GM18867 (cell line): ENCODE results near the gene ENPP1.
"Not testable (repeated sequence)": the region's sequence is repeated elsewhere in the genome, so short reads cannot be mapped to it uniquely, and the experiment has no call there.

Experiments
- ATAC-seq: cut with Tn5 transposase; IDR thresholded peaks from one replicate; pipeline ENCODE4 v1.9.1; 2021; ENCODE audit warnings: mild to moderate bottlenecking, moderate library complexity; ENCODE audit not compliant: unreplicated experiment

The ENPP1 gene

DNA sequence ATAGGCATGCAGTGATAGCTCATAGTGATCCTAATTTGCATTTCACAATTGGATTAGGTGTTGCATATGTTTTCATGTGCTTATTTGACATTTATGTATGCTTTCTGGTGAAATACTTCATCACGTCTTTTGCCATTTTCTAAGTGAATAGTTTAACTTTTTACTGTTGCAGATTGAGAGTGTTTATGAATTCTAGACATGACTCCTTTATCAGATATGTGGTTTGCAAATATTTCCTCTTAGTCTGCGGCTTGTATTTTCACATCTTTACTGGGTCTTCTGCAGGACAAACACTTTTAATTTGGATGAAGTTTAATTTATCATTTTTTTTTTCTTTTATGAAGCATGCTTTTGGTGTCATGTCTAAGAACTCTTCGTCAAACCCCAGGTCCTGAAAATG lies 104.1 kb downstream of the ENPP1 start:
- no peak for ATAC-seq

DNA sequence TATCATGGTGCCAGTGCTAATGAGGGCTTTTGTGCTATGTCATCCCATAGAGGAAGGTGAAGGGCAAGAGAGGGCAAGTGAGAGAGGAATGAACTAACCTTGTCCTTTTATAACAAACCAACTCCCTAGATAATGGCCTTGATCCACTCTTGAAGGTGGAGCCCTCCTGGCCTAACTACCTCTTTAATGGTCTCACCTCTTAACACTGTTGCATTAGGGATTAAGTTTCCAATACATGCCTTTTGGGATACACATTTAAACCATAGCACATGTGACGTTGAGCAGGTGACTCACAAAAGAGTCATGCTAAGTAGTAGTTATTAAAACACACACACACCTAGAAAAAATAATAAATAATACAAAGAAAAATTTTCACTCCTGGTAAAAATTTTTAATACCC lies 106.4 kb downstream of the ENPP1 start:
- no peak for ATAC-seq

DNA sequence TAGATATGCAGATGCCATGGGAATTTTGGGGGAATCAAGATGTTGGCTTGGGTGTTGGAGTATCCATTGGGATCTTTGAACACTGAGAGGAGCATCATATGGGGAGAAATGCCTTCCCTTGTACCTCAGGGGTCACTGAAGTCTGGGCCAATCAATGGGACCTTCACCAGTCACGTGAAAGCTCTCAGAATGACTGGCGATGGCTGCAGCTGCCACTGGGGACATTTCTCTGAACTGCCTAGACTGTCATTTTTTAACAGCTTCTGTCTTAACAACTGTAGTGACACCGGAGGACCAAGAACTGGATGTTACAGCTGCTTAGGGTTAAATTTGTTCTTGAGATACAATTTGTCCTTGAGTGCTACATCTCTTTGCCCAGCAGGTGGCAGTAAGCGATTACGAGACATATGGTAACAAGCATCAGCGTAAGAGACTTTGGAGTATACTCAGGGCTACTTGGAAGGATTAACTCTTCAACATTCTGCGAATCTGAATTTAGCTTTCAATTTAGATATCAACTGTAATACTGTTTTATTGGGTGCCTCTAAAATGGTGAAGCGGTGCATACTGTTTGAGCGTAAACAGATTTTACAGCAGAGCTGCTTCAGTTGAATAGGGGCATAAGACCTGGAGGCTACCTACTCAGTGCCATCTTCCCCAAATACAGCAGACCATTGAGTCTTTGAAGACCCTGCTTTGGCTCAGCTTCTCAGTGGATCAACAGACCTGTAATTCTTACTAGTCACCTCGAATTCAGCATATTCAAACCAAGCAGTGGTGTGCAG lies 107.3 kb downstream of the ENPP1 start:
- ATAC-seq, result peak; percentile 92

- not testable (repeated sequence) for ATAC-seq
Observed at GRCh38 chr6:131916091-131916796, 108.4 kb downstream of the ENPP1 start.

GRCh38 chr6:131916847-131917246 lies 109.0 kb downstream of the ENPP1 start:
- ATAC-seq, result no peak

DNA sequence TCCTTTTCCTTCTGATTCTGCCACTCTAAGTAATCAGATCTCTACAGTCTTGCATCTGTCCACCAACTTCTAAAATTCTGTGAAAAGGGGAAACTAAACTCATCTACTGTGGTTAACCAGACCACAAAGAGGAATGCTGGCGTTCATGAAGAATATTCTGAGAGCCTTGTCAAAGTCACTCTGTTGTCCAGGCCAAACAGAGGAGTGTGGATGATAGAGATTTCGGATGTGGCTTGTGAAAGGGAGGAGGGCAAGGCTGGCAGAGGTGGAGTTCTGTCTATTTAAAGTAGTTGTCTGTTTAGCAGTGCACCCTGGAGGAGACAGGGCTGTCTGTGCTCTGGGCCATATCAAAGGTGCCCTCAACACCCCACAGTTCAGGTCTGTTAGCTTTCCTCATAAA lies 109.5 kb downstream of the ENPP1 start:
- no peak for ATAC-seq

- no peak for ATAC-seq
Observed at GRCh38 chr6:131917763-131918649, 110.2 kb downstream of the ENPP1 start.

DNA sequence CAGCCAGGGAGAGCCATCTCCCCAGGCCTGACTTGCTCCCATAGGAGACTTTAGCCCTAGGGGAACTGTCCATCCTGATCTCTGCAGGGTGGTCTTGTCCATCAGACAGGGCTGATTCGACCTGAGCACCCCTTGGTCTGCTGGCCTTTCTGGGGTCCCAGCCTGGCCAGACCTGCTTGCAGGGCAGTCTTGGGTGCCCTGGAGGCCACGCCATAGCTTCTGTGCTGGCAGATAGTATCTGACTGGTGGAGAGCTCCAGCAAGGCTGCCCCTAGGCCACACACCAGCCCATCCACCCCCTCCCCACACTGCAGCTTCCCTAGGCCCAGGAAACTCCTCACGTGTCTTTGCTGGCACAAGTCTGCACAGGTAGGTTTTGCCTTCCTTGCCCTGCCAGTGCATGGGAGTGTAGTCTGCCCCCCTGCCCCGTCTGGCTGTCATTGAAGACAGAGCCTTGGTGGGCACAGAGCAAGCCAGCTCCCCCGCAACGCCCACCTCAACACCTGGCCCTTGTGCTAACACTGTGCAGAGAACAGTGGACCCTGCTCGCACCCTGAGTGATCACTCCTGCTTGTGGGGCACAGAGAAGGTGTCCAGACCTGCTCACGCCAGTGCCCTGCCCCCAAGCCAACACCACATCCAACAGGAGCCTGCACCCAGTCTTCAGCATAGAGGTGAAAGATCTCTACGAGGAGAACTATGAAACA lies 111.0 kb downstream of the ENPP1 start:
- ATAC-seq, result no peak

DNA sequence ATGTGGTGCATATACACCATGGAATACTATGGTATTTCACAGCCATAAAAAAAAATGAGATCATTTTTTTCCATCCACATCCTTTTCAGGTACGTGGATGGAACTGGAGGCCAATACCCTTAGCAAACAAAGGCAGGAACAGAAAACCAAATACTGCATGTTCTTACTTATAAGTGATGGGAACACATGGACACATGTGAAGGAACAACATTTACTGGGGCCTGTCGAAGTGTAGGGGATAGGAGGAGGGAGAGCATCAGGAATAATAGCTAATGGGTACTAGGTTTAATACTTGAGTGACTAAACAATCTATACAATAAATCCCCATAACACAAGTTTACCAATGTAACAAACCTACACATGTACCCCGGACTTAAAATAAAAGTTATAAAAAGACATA lies 112.8 kb downstream of the ENPP1 start:
- no peak for ATAC-seq

DNA sequence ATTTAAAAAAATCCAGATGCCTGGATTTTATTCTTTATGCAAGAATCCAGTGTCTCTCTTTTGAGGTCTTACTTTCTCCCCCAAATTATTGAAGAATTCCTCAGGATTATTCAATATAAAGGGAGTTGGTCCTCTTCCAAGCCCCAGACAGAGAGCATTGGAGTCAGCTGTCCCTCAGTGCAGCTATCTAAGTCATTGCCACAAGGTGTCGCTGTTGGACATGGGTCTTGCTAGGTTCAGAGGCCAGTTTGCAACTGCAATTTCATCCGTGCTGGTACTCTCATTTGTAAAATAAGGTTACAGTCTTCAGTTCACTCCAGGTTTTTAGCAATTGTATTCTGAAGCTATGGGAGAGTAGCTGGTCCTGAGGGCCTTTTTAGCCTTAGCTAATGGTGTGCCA lies 115.5 kb downstream of the ENPP1 start:
- peak; percentile 87 for ATAC-seq

GRCh38 chr6:131924881-131925474 lies 117.2 kb downstream of the ENPP1 start:
- no peak for ATAC-seq

GRCh38 chr6:131929264-131929663 lies 121.4 kb downstream of the ENPP1 start:
- no peak for ATAC-seq

GRCh38 chr6:131929976-131930375 lies 122.2 kb downstream of the ENPP1 start:
- no peak for ATAC-seq

GRCh38 chr6:131931063-131931750 lies 123.4 kb downstream of the ENPP1 start:
- no peak for ATAC-seq

DNA sequence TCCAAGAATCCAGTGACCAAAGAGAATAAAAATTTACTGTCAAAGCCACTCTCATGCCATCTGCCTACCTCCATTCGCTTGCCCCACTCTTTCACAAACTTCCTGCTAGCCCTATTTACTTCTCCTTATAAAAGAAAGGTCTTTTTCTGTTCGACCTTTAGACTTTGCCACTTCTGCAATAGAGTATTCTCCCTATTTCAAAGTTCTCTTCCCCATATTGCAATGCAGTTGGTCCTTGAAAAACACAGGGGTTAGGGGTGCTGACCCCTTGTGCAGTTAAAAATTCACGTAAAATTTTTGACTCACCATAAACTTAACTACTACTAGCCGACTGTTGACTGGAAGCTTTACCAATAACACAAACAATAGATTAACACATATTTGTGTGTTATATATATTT lies 128.3 kb downstream of the ENPP1 start:
- ATAC-seq, result no peak

- no peak for ATAC-seq
Observed at GRCh38 chr6:131937226-131937625, 129.4 kb downstream of the ENPP1 start.

DNA sequence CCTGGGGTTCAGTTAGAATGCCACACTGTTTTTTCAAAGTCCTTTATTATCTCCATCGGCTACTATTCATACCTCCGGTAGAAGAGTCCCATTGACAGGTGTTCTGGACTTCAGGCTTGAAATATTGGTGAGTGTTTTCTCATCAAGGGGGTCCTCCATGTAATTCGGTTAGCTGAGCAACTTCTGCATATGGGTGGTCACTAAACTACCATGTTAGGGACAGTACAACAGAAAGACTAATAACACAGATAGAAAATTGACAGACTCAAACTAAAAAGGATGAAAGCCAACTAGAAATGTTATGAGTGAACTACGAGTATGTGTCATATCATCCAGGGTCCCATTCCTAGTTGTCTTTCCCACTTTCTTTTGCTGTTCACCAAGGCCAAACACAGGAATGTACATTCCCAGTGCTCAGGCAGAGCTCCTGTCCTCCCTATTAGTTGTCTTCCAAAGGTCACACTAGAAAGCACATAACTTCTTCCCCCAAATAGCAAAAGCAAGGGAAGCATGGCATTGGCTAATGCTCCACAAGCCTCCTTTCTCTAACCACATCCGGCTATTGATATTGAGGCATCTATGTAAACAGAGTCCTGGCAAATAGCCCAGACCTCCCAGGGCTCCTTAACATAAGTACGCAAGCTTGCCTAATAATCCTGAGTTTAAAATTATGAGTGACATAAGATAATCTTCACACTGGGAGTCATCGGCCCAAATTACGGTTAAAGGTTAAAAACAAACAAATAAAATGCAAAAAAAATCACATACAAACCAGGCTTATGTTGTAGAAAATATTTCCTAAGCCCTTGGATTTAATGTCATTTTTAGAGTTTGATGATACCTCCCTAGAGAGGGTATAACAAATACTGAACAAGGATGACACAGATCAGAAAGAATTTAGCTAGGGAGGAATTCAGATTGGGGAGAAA lies 130.1 kb downstream of the ENPP1 start:
- ATAC-seq, result no peak
